IMR-90 (cell line): ENCODE measurements around the gene VPS33B. TPM values are rescaled to one million over a fixed set of nuclear protein-coding genes. Genes with fewer than 3 reads are reported as not detected.

ENCODE experiments used
- ATAC-seq: fragments of 200-7000 bp; cut with Tn5 transposase; 2 replicates; pipeline ENCODE4 v1.9.1; 2020; ENCODE audit warnings: low read depth, mild to moderate bottlenecking, moderate library complexity
- Bru-seq: library from RNA; stranded (reverse); fragments of 400-500 nt; gene quantifications from one replicate; lab custom pipeline; 2021; lab: Mats Ljungman, UMichigan
- BruChase-seq, 2 experiments: library from RNA; stranded (reverse); fragments of 400-500 nt; gene quantifications; one replicate each; lab custom pipeline; 2021; lab: Mats Ljungman, UMichigan
- BruUV-seq: library from RNA; stranded (reverse); fragments of 400-500 nt; replicated peaks from 2 replicates; lab custom pipeline; 2021; lab: Mats Ljungman, UMichigan
- CTCF ChIA-PET: fragments of 300-600 bp; formaldehyde crosslinking; extraction: SDS; loops from one replicate; lab custom pipeline; 2021; ENCODE audit warnings: antibody characterized with exemption; lab: Yijun Ruan, JAX
- POLR2A ChIA-PET: fragments of 300-600 bp; sonication (Branson Sonifier 250); formaldehyde crosslinking; loops from one replicate; lab custom pipeline; 2022; ENCODE audit warnings: antibody characterized with exemption; ENCODE audit not compliant: unreplicated experiment; lab: Charles Lee
- DNase-seq: peaks from one replicate; pipeline ENCODE4 v3.0.0; 2013
- H2AFZ ChIP-seq: replicated peaks from 2 replicates; pipeline ENCODE3; 2013; ENCODE audit warnings: low read length, mild to moderate bottlenecking; ENCODE audit not compliant: poor library complexity
- H2AK5ac ChIP-seq: 2 replicates; pipeline ENCODE4 v1.6.1; 2013; ENCODE audit warnings: low read depth, low read length, inconsistent platforms
- H2AK9ac ChIP-seq: replicated peaks from 2 replicates; pipeline ENCODE3; 2013; ENCODE audit warnings: mild to moderate bottlenecking, low read depth, low read length, moderate library complexity; ENCODE audit not compliant: poor library complexity
- H2BK120ac ChIP-seq: 2 replicates; pipeline ENCODE4 v1.6.1; 2013; ENCODE audit warnings: low read depth, low read length, inconsistent platforms
- H2BK15ac ChIP-seq: 3 replicates; pipeline ENCODE4 v1.6.1; 2013; ENCODE audit warnings: low read depth, low read length, inconsistent platforms
- H2BK20ac ChIP-seq: 2 replicates; pipeline ENCODE4 v1.6.1; 2013; ENCODE audit warnings: low read depth, mild to moderate bottlenecking, inconsistent platforms, low read length, moderate library complexity
- H2BK5ac ChIP-seq: 2 replicates; pipeline ENCODE4 v1.6.1; 2013; ENCODE audit warnings: mild to moderate bottlenecking, low read depth, low read length, inconsistent platforms; ENCODE audit not compliant: poor library complexity, severe bottlenecking
- H3K14ac ChIP-seq: replicated peaks from 2 replicates; pipeline ENCODE4 v1.6.1; 2013; ENCODE audit warnings: low read depth, low read length, inconsistent platforms
- H3K18ac ChIP-seq: 2 replicates; pipeline ENCODE4 v1.6.1; 2013; ENCODE audit warnings: low read depth, low read length, control low read depth
- H3K23ac ChIP-seq: 2 replicates; pipeline ENCODE4 v1.6.1; 2013; ENCODE audit warnings: low read depth, low read length, inconsistent platforms
- H3K27ac ChIP-seq: 2 replicates; pipeline ENCODE4 v1.5.1; 2013; ENCODE audit warnings: mild to moderate bottlenecking, control low read depth, low read length; ENCODE audit not compliant: insufficient read depth
- H3K27me3 ChIP-seq: 2 replicates; pipeline ENCODE4 v1.6.1; 2013; ENCODE audit warnings: low read length; ENCODE audit not compliant: control insufficient read depth, insufficient read depth
- H3K36me3 ChIP-seq: 2 replicates; pipeline ENCODE4 v1.6.1; 2013; ENCODE audit warnings: low read length, mixed read lengths; ENCODE audit not compliant: control insufficient read depth, insufficient read depth
- H3K4ac ChIP-seq: 2 replicates; pipeline ENCODE4 v1.6.1; 2013; ENCODE audit warnings: low read depth, low read length, inconsistent platforms
- H3K4me1 ChIP-seq: 2 replicates; pipeline ENCODE4 v1.6.1; 2013; ENCODE audit warnings: low read length, mixed read lengths; ENCODE audit not compliant: control insufficient read depth, insufficient read depth
- H3K4me2 ChIP-seq: 2 replicates; pipeline ENCODE4 v1.6.1; 2013; ENCODE audit warnings: low read depth, mild to moderate bottlenecking, control low read depth, low read length, moderate library complexity
- H3K4me3 ChIP-seq: 2 replicates; pipeline ENCODE4 v1.5.1; 2013; ENCODE audit warnings: low read depth, mild to moderate bottlenecking, control low read depth, low read length, moderate library complexity; ENCODE audit not compliant: insufficient read depth
- H3K56ac ChIP-seq: 2 replicates; pipeline ENCODE4 v1.6.1; 2013; ENCODE audit warnings: low read length, inconsistent platforms; ENCODE audit not compliant: insufficient read depth; ENCODE audit errors: extremely low read depth
- H3K79me1 ChIP-seq, 2 experiments: 2 replicates each; pipeline ENCODE4 v1.6.1; 2013; ENCODE audit warnings: low read length in 2 of 2, inconsistent platforms in 1 of 2, low read depth in 1 of 2
- H3K9ac ChIP-seq: 2 replicates; pipeline ENCODE4 v1.6.1; 2013; ENCODE audit warnings: low read depth, low read length, control low read depth
- H3K9me1 ChIP-seq: 2 replicates; pipeline ENCODE4 v1.6.1; 2013; ENCODE audit warnings: low read length, inconsistent platforms; ENCODE audit not compliant: insufficient read depth
- H3K9me3 ChIP-seq: 2 replicates; pipeline ENCODE4 v1.6.1; 2013; ENCODE audit warnings: low read length; ENCODE audit not compliant: control insufficient read depth, insufficient read depth
- H4K20me1 ChIP-seq: 2 replicates; pipeline ENCODE4 v1.6.1; 2013; ENCODE audit warnings: low read length, inconsistent platforms; ENCODE audit not compliant: insufficient read depth
- H4K5ac ChIP-seq: 2 replicates; pipeline ENCODE4 v1.6.1; 2013; ENCODE audit warnings: mild to moderate bottlenecking, low read depth, low read length, control low read depth
- H4K8ac ChIP-seq, 2 experiments: 2 replicates each; pipeline ENCODE4 v1.6.1; 2013; ENCODE audit warnings: low read depth in 2 of 2, low read length in 2 of 2, control low read depth in 1 of 2, inconsistent platforms in 1 of 2
- H4K91ac ChIP-seq: 2 replicates; pipeline ENCODE4 v1.6.1; 2013; ENCODE audit warnings: low read depth, low read length, inconsistent platforms; ENCODE audit not compliant: insufficient read depth
- BHLHE40 ChIP-seq: fragments of 150-350 bp; IDR thresholded peaks from 2 replicates; pipeline ENCODE4 v1.6.1; 2016; ENCODE audit warnings: mild to moderate bottlenecking, low read depth, low read length
- CEBPB ChIP-seq: IDR thresholded peaks from 2 replicates; pipeline ENCODE4 v1.6.1; 2012; ENCODE audit warnings: low read depth, low read length, improper control_type of control experiment
- CHD1 ChIP-seq: IDR thresholded peaks from 2 replicates; pipeline ENCODE4 v1.6.1; 2012; ENCODE audit warnings: low read depth, low read length, improper control_type of control experiment
- CTCF ChIP-seq: conservative IDR thresholded peaks from 2 replicates; pipeline ENCODE4 v1.5.1; 2012; ENCODE audit warnings: mild to moderate bottlenecking, low read depth, low read length, improper control_type of control experiment
- MAZ ChIP-seq: IDR thresholded peaks from 2 replicates; pipeline ENCODE4 v1.6.1; 2012; ENCODE audit warnings: low read depth, mild to moderate bottlenecking, low read length, improper control_type of control experiment, moderate library complexity, borderline replicate concordance
- MXI1 ChIP-seq: IDR thresholded peaks from 2 replicates; pipeline ENCODE4 v1.6.1; 2012; ENCODE audit warnings: low read depth, mild to moderate bottlenecking, low read length, moderate library complexity, borderline replicate concordance
- NFE2L2 ChIP-seq: fragments of 150-350 bp; IDR thresholded peaks from 2 replicates; pipeline ENCODE4 v1.6.1; 2016; ENCODE audit warnings: low read depth, mild to moderate bottlenecking, low read length
- POLR2A ChIP-seq: IDR thresholded peaks from 2 replicates; pipeline ENCODE4 v1.6.1; 2012; ENCODE audit warnings: mild to moderate bottlenecking, low read depth, low read length
- RAD21 ChIP-seq: IDR thresholded peaks from 2 replicates; pipeline ENCODE4 v1.6.1; 2012; ENCODE audit warnings: low read length, improper control_type of control experiment
- RCOR1 ChIP-seq: IDR thresholded peaks from 2 replicates; pipeline ENCODE4 v1.6.1; 2012; ENCODE audit warnings: mild to moderate bottlenecking, low read length, improper control_type of control experiment; ENCODE audit not compliant: insufficient replicate concordance
- RFX5 ChIP-seq: IDR thresholded peaks from 2 replicates; pipeline ENCODE4 v1.8.0; 2012; ENCODE audit warnings: low read depth, mild to moderate bottlenecking, low read length, moderate library complexity
- SMC3 ChIP-seq: fragments of 150-350 bp; IDR thresholded peaks from 2 replicates; pipeline ENCODE4 v1.6.1; 2016; ENCODE audit warnings: low read depth, mild to moderate bottlenecking, antibody characterized with exemption, low read length, moderate library complexity
- WGBS, 2 experiments: methylation state at CpG; one replicate each; pipeline versions ENCODE4 v1.1.5 to v1.1.7; 2013; ENCODE audit warnings: missing lambda C conversion rate in 2 of 2; ENCODE audit not compliant: insufficient read length in 1 of 2; ENCODE audit errors: extremely low coverage in 2 of 2; 5-methylcytosine and 5-hydroxymethylcytosine counted together
- dilution Hi-C: fragments of 300-500 bp; cut with HindIII; formaldehyde crosslinking; loops from one replicate; pipeline ENCODE4 v1.14.3; 2018; ENCODE audit warnings: low sequenced_read_pairs; ENCODE audit not compliant: unreplicated experiment
- in situ Hi-C: fragments of 300-500 bp; cut with MboI; formaldehyde crosslinking; loops from 3 replicates; pipeline ENCODE4 v1.14.3; 2019; ENCODE audit warnings: low sequenced_read_pairs, inconsistent platforms, mixed read lengths
- intact Hi-C: fragments of 100-400 bp; cut with micrococcal nuclease; formaldehyde crosslinking; loops from 2 replicates; pipeline ENCODE4 v1.10.0; 2022
- long read RNA-seq: library from polyadenylated mRNA; unstranded; transcript quantifications from one replicate; pipeline ENCODE4 v2.0.0, GENCODE V29; 2021; ENCODE audit not compliant: unreplicated experiment
- polyA plus RNA-seq, 3 experiments: library from polyadenylated mRNA; depleted of rRNA; stranded (reverse); fragments of >200 nt; gene quantifications; 2 replicates each; pipeline ENCODE4 v1.2.3, GENCODE V29; 2012; ENCODE audit warnings: low replicate concordance in 1 of 3
- total RNA-seq: library from RNA; depleted of rRNA; stranded (reverse); fragments of >200 nt; gene quantifications from 2 replicates; pipeline ENCODE4 v1.2.3, GENCODE V29; 2012; rRNA removed
- TF ChIP-seq, protein P1 (sequence below): fragments of 150-350 bp; IDR thresholded peaks from 2 replicates; pipeline ENCODE4 v1.6.1; 2016; ENCODE audit warnings: low read depth, mild to moderate bottlenecking, low read length, moderate library complexity, borderline replicate concordance

Gene VPS33B
- 7.5 and 9.0 TPM in 2 replicates for total RNA-seq
- polyA plus RNA-seq (2012; rRNA removed): 11.3 and 12.3 TPM in 2 replicates
- 7.6 and 9.8 TPM in 2 replicates for polyA plus RNA-seq (2012; cell fraction: cytosol; rRNA removed)
- 47.8 and 54.3 TPM in 2 replicates for polyA plus RNA-seq (2012; cell fraction: nucleus; rRNA removed; ENCODE audit: low replicate concordance)
- percentile 68 among the genes with signal in this experiment for Bru-seq, nascent RNA
- BruChase-seq, experiment 1, labeled RNA remaining after a 6-hour chase: percentile 71 among the genes with signal in this experiment
- percentile 70 among the genes with signal in this experiment for BruChase-seq, experiment 2, labeled RNA remaining after a 2-hour chase
- long read RNA-seq, transcript VPS33B-201 (23 exons, 2,767 nt): major isoform, 9 of 20 reads
- long read RNA-seq, partial matches to known transcripts: 5 of 20 reads
- long read RNA-seq, other reads (novel, unspliced or antisense): 5 of 20 reads

GRCh38 chr15:91022075-91022831 is at the start of gene VPS33B:
TSS of gene VPS33B (minus strand) at chr15:91022594. CDS start at chr15:91022249, 345 bp downstream.
- H4K91ac ChIP-seq: peak within 1 kb of the TSS; percentile 91
- peak within 1 kb of the TSS; percentile 69 for H2BK120ac ChIP-seq
- peak within 1 kb of the TSS; percentile 96 for H3K14ac ChIP-seq
- H3K9ac ChIP-seq: peak within 1 kb of the TSS; percentile 89
- peak within 1 kb of the TSS; percentile 62 for H4K5ac ChIP-seq
- peak within 1 kb of the TSS; percentile 91 for H3K4me2 ChIP-seq
- H3K23ac ChIP-seq: peak within 1 kb of the TSS; percentile 89
- H3K4ac ChIP-seq: peak within 1 kb of the TSS; percentile 93
- H2AK5ac ChIP-seq: peak within 1 kb of the TSS; percentile 80; the same call in 1 of the 2 replicates
- in situ Hi-C loops: no loop called here
- peak within 1 kb of the TSS; percentile 74 for H2BK5ac ChIP-seq
- peaks cover 6% of the 10 kb centered on the region; the same call in 1 of the 2 replicates for H3K9me1 ChIP-seq
- H2AFZ ChIP-seq: peak within 1 kb of the TSS; percentile 98
- peak within 1 kb of the TSS; percentile 94 for H2AK9ac ChIP-seq
- H3K56ac ChIP-seq: peak within 1 kb of the TSS; percentile 81
- H3K27ac ChIP-seq: peak within 1 kb of the TSS; percentile 75
- H3K18ac ChIP-seq: peak within 1 kb of the TSS; percentile 43
- TSS peak; percentile 62 for BruUV-seq
- no peak within 1 kb of the TSS for H2BK20ac ChIP-seq
- H4K20me1 ChIP-seq: no peaks in the 10 kb centered on the region; the same call in 1 of the 2 replicates
- H3K4me3 ChIP-seq: peak within 1 kb of the TSS; percentile 65
- DNase-seq (peak; percentile 80), ATAC-seq (peak; percentile 93)
- H4K8ac ChIP-seq: peak within 1 kb of the TSS; percentile 94 to 98
- 3% methylated on average over 22 of the region's 48 CpGs; no CpG with 5 or more reads in 1 of the 2 experiments for WGBS, 2 experiments
- ChIA-PET POLR2A (no interaction called here), CTCF (interaction anchor here (1.7 kb wide), 1 partner anchor 27 kb away, joined by 8 read pairs; no protein-coding TSS in a partner anchor)
- intact Hi-C loops: no loop called here
- dilution Hi-C loops: no loop called here
- H3K9me3 ChIP-seq: no peaks in the 10 kb centered on the region
- peaks cover 12 to 43% of the 10 kb centered on the region in 2 experiments for H3K79me1 ChIP-seq
- H3K27me3 ChIP-seq: no peaks in the 10 kb centered on the region
- no peaks in the 10 kb centered on the region for H3K4me1 ChIP-seq
- no peaks in the 10 kb centered on the region for H3K36me3 ChIP-seq
- H2BK15ac ChIP-seq: no peak within 1 kb of the TSS
- TF ChIP-seq RAD21 (no peak), RFX5 (no peak), MAZ (no peak), POLR2A (peak; percentile 30; the same call in 1 of the 2 replicates), RCOR1 (no peak), MXI1 (peak; percentile 29; the same call in 1 of the 2 replicates), CTCF (no peak), SMC3 (no peak), CEBPB (no peak), CHD1 (no peak), NFE2L2 (no peak), BHLHE40 (no peak)
- TF ChIP-seq, protein P1, sequence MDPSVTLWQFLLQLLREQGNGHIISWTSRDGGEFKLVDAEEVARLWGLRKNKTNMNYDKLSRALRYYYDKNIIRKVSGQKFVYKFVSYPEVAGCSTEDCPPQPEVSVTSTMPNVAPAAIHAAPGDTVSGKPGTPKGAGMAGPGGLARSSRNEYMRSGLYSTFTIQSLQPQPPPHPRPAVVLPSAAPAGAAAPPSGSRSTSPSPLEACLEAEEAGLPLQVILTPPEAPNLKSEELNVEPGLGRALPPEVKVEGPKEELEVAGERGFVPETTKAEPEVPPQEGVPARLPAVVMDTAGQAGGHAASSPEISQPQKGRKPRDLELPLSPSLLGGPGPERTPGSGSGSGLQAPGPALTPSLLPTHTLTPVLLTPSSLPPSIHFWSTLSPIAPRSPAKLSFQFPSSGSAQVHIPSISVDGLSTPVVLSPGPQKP: no peak
